Pons (tissue), 1 donor: ENCODE measurements around the gene MRPL2.
"Not testable (repeated sequence)": the region's sequence is repeated elsewhere in the genome, so short reads cannot be mapped to it uniquely, and the experiment has no call there.

Experiments used
- DNase-seq: peaks from one replicate; pipeline ENCODE4 v3.0.0-alpha.2; 2016; ENCODE audit warnings: low spot score

MRPL2 gene

DNA sequence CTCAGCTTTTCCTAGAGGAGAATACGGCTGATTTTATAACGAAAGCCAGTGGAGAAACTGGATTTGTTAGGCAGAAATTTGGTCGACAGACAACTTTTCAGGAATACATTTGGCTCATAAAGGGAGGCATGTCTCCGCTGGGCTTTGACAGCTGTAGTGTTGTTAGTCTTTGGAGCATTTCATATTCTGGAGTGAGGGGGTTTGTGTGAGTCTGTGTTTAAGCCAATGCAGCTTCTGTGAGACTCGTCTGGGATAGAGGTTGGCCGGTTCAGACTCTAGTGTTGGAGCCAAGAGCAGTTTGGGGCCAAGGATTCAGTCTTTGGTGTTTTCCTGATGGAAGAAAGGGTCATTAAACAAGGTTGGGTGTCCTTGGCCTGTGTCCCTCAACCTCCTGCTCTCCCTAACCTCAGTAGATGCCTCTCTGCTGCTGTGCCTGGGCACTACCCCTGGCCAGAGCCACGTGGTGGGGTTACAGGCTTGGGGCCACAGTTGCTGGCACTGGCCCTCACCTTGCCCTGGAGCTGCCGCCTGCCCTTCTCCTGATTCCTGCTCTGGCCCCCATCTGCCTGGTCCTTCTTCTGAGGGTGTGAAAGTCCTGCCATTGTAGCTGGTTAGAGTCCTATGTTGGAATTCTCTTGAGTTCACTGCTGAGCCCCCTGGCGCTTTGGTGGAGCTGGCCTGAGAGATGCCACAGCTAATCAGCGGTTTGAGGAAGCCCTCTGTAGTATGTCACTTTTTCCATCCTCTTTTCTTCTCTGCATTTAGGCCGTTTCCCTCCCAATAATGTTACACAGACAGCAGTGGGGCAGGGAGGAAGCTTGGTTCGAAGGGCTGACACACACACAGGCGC, 23.8 kb upstream of the MRPL2 start:
- peak; percentile 29 for DNase-seq

DNA sequence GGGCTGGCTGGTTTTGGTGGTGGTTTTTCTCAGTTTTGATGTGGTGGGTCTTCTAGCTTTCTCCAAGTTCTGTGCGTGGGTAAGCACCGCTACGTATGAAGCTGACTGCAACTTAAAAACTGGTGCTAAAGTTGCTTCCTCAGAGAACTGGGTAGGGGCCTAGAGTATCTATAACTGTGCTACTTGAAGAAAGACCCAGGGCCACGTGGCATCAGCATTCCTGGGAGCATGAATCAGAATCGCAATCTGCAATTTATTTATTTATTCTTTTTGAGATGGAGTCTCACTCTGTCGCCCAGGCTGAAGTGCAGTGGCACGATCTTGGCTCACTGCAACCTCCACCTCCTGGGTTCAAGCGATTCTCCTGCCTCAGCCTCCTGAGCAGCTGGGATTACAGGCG, 22.7 kb upstream of the MRPL2 start:
- DNase-seq, result not testable (repeated sequence)

DNA sequence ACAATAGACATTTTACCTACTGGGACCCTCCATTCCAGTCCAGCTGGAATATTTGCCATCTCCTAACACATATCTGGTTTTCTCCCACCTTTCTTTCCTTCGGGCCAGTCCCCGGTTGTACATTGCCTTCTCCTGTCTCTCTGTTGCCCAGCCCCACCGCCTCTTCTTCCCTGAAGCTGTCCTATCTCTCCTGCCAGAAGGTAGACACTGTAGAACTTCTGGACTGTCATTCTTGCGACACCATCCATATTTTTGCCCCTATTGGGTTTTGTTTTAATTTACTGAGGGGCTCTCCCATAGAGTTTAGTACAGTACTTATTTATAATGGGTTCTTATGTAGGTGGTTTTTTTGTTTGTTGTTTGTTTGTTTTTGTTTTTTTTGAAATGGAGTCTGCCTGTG, 21.8 kb upstream of the MRPL2 start:
- DNase-seq, result no peak

DNA sequence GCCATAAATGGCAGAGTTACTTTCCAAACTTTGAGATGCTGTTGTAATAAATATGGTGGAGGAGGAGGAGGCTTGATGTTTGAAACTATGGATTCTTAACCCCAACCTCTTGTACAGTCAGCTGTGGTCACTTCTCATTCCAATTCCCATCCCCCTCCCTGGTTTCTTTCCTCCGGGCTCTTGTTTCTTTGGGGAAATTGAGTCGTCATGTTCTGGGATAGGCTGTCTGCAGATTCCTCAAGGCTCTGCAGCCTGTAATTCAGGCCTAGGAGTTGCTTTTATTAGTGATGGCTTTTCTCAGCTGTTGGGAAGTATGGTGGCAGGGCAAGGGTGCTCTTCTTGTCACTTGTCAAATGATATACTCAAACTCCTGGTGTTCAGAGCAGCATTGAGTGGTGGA, 19.5 kb upstream of the MRPL2 start:
- DNase-seq, result no peak

DNA sequence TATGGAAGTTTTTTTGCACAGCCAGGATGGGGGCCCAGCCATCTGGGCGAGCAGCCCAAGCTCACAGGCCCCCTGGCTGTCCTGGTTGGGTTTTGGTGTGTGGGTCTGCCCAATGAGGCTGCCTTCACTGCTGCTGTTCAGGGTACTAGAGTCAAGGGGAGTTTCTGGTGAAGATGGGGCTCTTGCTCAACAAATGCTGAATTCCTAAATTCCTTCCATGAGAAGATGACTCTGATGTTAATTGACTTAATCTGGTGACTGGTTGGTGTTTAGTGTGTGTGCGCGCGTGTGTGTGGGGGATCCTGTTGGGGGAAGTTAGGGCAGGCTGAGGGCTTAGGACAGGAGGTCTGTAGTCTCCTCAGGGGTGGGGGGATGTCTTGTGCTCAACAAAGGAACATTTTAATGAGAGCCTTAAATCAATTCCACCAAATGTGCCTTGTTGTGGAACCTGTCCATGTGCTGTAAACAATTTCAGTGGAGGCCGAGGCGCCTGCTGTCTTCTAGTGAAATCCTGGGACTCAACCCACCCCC, 18.8 kb upstream of the MRPL2 start:
- DNase-seq, result no peak

DNA sequence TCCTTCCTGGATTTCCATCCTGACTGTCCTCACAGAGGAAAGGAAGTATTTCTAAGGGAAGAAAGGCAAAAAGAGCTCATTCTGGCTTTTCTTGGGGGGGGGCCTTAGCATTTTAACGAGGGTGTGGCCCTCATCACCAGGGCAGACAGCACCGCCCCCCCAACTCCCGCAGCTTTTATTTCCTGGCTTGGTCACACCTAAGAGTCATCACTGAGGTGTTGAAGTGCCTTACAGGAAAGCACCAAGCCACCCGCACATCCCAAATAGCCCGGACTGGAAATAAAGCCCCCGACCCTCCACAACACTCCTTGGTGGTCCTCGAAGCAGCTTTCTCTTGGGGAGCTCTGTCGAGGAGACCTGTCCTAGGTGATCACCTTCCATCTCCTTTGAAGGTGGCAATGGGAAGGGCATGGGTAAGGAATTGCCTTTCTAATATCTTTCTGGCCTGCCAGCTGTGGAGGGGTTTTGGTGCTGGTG, 18.1 kb upstream of the MRPL2 start:
- DNase-seq, result no peak

DNA sequence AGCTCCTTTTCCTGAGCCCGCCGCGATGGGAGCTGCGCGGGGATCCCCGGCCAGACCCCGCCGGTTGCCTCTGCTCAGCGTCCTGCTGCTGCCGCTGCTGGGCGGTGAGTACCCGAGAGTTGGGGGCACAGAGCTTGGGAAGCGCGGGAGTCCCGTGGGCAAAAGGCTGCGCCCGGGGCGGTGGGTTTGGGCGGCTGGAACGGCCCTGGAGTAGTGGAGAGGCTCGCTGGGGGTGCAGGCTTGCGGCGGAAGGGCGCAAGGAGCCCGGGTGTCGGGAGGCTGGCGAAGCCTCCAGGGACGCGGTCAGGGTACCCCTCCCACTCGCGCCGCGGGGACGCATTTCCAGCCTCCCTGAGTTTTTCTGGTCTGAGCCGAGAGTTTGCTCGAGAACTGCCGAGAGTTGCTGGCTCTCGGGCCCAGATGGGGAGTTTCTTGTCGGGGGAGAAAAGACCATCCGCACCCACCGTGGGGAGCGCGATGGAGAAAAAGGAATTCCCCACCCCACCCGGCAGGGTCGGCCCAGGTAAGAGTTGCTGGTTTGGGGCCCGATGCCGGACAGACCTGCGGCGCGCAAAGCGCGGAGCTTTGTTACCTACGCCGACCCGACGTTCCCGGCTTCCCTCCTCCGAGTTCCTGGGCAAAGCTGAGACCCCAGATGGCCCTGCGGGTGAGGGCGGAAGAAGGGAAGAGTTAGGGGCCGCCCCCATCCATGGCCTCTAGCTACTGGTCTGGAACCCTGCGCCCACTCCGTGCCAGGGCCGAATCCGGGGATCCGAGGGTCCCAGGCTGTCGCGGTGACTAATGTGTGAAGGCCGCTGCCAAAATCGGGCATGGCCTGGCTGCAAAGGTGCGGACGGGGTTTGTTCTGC, 17.5 kb upstream of the MRPL2 start:
- no peak for DNase-seq

DNA sequence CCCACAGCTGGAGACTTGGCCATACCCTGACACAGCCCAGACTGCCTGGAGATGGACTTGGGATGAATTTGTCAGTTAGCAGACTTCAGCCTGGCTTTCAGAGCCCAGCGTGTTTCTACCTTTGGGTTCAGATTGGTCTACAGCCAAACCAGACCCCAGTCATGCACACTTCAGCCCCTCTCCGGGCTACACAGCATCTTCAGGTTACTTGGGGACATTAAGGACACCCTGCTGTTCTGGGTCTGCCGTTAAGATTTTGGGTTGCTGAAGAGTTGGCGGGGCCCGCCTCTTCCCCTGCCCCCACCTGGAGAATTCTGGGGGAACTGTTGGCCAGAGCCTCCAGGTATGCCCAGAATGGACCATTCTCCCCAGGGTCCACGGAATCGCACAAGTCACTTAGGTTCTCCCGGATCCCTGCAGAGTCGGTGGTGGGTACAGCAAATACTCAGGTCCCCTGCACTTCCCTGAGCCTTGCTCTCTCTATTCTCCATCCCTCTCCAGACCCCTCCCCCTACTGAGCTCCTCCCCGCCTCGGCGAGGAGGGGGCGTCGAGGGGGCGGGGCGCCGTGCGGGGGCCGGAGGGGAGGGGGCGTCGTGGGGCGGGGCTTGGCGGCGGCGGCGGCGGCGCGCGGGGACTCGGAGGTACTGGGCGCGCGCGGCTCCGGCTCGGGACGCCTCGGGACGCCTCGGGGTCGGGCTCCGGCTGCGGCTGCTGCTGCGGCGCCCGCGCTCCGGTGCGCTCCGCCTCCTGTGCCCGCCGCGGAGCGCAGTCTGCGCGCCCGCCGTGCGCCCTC, 16.6 kb upstream of the MRPL2 start, which contains the start of gene PTK7:
Gene PTK7 (plus strand): TSS at position 645 of the 794 bp plus-strand sequence. CDS start 175 bp downstream, outside the sequence.
- DNase-seq, result no peak

DNA sequence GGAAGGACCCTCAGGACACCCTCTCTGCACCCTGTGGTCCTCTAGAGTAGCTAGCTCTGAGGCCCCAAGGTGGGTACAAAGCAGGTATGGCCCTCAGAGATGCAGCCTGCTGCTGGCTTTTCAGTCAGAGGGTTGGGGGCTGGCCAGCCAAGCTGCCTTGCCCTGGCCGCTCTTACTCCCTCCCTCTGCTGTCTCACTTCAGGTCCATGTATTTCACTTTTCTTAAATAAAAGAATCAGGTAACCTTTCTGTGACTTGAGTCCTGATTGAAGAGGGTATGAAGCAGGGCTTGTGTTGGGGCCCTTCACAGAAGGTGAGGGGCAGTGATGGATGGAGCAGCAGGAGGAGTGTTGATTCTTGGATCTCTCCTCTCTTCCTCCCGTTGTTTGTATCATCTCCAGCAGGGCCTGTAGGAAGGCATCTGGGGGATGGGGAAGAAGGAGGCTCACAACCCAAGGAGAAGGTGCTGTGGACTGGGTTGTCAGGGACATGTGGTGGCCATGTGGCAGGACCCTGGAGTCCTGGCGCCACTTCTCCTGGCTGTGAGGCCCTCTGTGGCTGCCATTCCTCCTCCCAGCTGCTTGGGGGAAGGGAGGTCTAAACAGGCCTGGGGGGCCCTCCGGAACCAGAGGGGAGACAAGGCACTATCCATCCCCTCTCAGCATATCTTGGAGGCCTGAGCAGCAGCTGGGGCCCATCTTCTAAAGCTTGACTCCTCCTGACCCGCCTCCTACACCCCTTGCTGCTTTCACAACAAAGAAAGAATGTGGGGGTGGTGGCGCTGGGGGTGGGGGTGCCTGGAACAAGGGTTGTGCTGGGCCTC, 15.8 kb upstream of the MRPL2 start:
- no peak for DNase-seq

DNA sequence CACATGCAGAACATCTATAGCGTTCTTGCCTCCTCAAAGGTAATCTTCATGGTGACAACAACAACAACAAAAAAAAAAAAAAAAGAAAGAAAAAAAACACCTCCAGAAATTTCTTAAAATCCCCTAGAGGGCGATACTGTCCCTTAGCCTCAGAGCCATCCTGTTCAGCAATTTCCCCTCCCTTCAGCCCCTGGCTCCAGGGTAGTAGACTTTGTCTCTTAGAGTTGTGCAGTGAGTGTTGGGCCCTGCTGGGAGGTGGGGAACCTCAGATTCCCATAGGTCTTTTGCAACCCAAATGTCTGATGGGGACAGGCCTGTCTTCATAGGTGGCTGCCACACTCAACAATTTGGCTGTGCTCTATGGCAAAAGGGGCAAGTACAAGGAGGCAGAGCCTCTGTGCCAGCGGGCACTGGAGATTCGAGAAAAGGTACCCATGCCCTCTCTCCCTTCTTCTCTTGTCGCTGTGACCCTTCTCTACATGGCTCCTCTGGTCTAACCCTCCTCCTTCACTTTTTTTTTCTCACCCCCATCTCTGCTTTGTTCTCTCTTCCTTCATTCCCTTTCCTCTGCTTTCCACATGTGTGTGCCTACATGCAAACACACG, 10.9 kb upstream of the MRPL2 start:
- no peak for DNase-seq

DNA sequence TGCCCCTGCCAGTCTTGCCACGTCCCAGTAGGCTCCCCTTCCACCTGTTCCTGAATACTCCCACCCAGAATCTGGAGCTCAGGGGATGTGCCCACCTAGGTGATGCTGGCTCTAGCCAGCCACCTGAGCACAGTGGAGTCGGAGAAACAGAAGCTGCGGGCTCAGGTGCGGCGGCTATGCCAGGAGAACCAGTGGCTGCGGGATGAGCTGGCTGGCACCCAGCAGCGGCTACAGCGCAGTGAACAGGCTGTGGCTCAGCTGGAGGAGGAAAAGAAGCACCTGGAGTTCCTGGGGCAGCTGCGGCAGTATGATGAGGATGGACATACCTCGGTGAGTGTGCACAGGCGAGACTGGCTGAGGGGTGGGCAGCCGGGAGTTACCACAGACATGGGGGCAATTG, 3.6 kb upstream of the MRPL2 start:
- no peak for DNase-seq

DNA sequence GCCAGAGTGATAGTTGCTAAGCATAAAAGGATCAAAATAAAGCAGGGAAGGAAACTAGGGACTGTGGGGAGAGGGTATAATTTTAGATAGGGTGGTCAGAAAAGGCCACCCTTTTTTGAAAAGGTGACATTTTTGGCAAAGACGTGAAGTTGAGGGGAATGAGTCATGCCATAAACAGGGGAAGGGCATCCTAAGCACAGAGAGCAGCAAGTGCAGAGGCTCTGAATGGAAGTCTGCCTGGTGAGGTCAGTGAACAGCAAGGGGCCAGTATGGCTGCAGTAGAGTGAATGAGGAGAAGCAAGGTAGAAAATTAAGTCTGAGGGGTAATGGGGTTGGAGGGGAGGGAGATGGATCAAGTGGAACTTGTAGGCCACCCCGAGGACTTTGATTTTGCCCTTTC, 2.6 kb upstream of the MRPL2 start:
- DNase-seq, result no peak

DNA sequence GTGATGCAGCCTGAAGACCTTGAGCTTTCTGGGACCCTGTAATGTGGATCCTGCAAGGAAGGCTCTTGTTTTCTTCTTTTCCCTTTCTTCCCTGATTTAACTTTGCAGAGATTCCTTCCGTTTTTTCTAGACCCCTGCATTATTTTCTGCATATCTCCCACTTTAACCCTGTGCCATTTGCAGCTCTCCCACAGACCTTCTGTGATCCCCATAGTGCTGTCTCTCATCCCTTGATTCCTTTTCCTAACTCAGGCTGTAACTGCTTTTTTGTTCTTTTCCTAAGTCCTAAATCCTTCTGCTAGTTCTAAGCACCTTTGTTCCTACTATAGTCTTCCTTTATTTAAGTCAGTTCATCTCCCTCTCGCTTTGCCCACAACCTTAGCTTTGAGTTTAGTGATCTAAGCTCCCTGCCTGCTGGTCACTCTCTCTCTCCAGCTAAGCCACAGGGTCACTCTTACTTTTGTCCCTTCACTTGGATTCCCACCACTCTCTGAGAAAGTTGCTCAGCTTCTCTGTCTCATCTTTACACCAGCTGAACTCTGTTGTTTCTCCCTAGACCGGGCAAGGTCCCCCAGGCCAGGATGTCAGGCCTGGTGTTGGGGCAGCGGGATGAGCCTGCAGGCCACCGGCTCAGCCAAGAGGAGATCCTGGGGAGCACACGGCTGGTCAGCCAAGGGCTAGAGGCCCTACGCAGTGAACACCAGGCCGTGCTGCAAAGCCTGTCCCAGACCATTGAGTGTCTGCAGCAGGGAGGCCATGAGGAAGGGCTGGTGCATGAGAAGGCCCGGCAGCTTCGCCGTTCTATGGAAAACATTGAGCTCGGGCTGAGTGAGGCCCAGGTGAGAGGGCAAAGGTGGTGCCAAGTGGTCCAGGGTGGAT, 1.8 kb upstream of the MRPL2 start:
- no peak for DNase-seq

DNA sequence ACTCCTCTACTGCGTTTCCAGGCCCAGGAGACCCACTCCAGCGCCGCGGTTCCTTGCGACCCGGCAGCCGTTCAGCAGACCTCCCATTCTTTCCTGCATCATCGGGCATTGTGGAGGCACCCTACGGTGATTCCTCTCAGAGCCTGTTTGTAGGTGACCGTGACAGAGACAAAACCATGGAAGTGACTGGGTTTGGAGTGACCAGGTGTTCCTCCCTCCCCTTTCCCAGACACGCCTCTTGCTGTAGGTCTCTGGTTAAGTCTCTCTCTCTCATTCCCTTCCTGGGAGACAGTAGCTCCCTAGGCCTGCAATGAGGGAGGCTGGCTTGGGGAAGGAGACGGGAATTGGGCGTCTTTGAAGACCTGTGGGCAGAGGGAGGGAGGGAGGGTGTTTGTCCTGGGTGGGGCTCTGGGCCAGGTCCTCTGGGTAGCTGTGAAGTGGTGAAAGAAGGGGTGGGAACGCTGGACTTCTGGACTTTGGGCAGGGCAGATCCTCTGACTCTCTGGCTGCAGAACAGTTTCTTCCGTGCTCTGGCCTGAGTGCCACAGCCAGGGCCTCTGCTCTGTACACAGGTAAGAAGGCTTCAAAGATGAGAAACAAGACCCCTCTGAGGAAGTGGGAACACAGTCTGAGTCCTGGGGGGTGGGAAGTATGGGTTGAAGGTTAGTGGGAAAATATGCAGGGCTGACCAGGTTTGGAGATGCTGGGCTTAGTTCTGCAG, 960 bp upstream of the MRPL2 start:
- no peak for DNase-seq

DNA sequence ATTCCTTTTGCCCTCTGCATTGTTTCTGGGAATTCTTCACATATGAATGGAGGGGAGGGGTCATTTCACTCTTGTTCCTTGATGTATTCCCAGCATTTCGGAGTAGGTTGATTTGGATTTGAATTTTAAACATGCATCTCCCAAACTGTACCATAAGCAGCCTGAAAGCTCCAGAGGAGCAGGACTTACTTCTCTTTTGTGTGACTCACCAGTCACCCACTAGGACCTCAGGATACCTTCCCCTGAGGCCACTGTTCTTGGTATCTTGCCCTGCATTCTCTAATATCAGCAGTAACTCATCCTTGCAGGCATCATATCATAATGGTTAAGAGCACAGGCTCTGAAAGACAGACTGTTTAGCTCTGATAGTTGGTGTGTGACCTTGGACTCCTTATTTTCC, 703 bp downstream of the MRPL2 start:
- DNase-seq, result no peak

DNA sequence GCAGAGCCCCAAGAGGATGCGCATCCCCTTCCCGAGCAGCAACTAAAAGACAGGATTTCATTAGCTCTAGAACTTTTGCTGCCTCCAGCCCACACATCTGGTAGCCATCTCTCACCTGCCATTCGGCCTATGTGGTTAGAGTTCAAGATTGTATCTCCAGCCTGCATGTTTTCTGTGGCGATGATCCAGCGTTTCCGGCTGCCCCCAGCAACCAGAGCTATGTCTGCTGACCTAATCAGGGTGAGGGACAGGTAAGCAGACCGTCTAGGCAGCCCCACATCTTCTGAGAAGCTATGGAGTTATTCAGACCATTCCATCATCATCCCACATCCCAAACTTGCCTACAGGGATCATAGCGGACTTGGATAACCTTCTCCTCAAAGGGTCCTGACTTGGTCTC, 3.3 kb downstream of the MRPL2 start:
- DNase-seq, result no peak

DNA sequence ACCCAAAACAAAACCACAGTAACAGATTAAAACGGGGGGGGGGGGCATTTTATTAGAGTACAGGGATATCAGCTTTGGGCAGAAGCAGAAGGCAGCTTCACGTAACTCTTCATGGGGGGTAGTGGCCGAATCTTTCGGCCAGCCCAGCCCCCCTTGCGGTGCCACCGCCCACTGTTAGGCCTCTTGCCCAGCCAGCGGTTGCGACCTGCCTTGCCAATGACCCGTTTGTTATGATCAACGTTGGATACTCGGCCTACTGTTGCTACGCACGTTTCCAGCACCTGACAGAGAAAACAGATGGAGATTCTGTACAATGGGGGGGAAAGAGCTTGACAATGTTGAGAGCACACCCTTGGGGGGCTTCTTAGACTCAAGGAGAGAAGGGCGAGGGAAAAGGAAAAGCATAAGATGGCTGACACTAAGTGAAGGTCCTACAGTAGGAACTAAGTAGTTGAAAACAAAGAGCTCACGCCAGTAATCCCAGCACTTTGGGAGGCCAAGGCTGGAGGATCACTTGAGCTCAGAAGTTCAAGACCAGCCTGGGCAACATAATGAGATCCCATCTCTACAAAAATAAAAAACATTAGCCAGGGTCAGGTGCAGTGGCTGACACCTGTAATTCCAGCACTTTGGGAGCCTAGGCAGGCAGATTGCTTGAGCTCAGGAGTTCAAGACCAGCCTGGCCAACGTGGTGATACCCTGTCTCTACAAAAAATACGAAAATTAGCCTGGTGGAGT, 4.9 kb downstream of the MRPL2 start:
- no peak for DNase-seq

DNA sequence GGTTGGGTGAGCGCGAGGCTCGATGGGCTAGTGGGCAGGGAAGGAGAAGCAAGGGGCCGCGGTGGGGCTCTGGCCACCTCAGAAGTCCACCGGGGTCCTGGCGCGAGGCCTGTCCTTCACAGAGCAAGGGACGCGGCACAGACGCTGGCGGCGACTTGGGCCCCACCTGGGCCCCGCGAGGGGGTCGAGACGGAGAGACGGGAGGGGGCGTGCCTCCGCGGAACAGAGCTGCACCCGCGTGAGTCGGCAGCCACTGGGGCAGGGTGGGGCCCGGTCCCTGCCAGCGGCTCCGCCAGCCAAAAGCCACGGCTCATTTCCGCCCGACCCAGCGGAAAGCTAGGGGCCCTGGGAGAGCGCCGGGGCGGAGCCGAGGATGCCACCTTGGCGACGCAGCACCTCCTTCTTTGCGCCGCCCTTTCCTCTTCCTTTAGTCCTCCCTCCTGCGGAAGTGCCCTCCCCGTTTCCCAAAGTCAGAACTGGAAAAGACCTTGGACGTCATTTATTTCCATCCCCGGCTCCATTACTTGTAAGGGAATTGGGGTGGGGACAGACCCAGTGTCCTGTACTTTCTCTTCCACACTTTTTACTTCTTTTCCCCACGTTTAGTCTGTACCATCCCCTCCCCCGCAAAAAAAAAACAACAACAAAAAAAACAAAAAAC, 5.6 kb downstream of the MRPL2 start, which contains the start of gene CUL7:
Gene CUL7 (minus strand): TSS at position 307 of the 661 bp plus-strand sequence. CDS start 1,063 bp downstream, outside the sequence.
- DNase-seq, result peak; percentile 70
